HepG2 (cell line): ENCODE data around the gene COPS7B.

ENCODE experiments used
- BCL6 ChIP-seq: IDR thresholded peaks from 2 replicates; pipeline ENCODE4 v1.6.1; 2016; ENCODE audit warnings: missing genetic modification reagents, missing compliant biosample characterization
- EZH2 ChIP-seq: conservative IDR thresholded peaks from 2 replicates; pipeline ENCODE4 v1.6.1; 2012; ENCODE audit warnings: mild to moderate bottlenecking, low read depth, low read length, moderate library complexity
- FOSL1 ChIP-seq: sonication (generic); formaldehyde crosslinking; IDR thresholded peaks from 2 replicates; pipeline ENCODE4 v1.9.0; 2021; ENCODE audit warnings: missing genetic modification reagents, borderline replicate concordance
- FOXA1 ChIP-seq, 2 experiments: fragments of 450-650 bp in 1 of 2; sonication (generic) in 1 of 2; formaldehyde crosslinking in 1 of 2; IDR thresholded peaks; 2 replicates each; pipeline versions ENCODE4 v1.4.0 to v1.6.1; 2016 to 2020; ENCODE audit warnings: missing genetic modification reagents in 1 of 2
- KMT2B ChIP-seq: IDR thresholded peaks from 2 replicates; pipeline ENCODE4 v1.6.1; 2016; ENCODE audit warnings: missing genetic modification reagents, missing compliant biosample characterization
- MYC ChIP-seq: sonication (generic); formaldehyde crosslinking; IDR thresholded peaks from 2 replicates; pipeline ENCODE4 v1.9.0; 2021; ENCODE audit warnings: missing genetic modification reagents, borderline replicate concordance
- POLR2AphosphoS5 ChIP-seq: IDR thresholded peaks from 2 replicates; pipeline ENCODE4 v1.6.1; 2012; ENCODE audit warnings: low read depth, low read length
- REST ChIP-seq, 2 experiments: IDR thresholded peaks; 2 replicates each; pipeline ENCODE4 v1.6.1; 2011 to 2012; ENCODE audit warnings: low read length in 2 of 2, borderline replicate concordance in 1 of 2, low read depth in 1 of 2, mild to moderate bottlenecking in 1 of 2, moderate library complexity in 1 of 2
- SSRP1 ChIP-seq: IDR thresholded peaks from 2 replicates; pipeline ENCODE4 v1.6.1; 2016; ENCODE audit warnings: control low read depth
- TCF7 ChIP-seq: sonication (generic); IDR thresholded peaks from 2 replicates; pipeline ENCODE4 v1.6.1; 2016; ENCODE audit warnings: antibody characterized with exemption, low read depth
- TCF7L2 ChIP-seq: IDR thresholded peaks from 2 replicates; pipeline ENCODE4 v1.6.1; 2011; ENCODE audit warnings: mild to moderate bottlenecking, low read depth, low read length, moderate library complexity
- THAP7 ChIP-seq: sonication (generic); formaldehyde crosslinking; IDR thresholded peaks from 2 replicates; pipeline ENCODE4 v1.8.1; 2023; ENCODE audit warnings: mild to moderate bottlenecking, missing genetic modification reagents
- TF ChIP-seq, protein P1 (sequence below): sonication (generic); formaldehyde crosslinking; IDR thresholded peaks from 2 replicates; pipeline ENCODE4 v1.5.0; 2020; ENCODE audit warnings: mild to moderate bottlenecking, missing genetic modification reagents, moderate library complexity
- TF ChIP-seq, protein P2 (sequence below): sonication (generic); formaldehyde crosslinking; IDR thresholded peaks from 2 replicates; pipeline ENCODE4 v1.8.1; 2023; ENCODE audit warnings: missing genetic modification reagents, inconsistent platforms, borderline replicate concordance

- TF ChIP-seq KMT2B (CRISPR knock-in tag) = no peak
- no peak for TF ChIP-seq BCL6 (CRISPR knock-in tag)
- TF ChIP-seq, protein P1, sequence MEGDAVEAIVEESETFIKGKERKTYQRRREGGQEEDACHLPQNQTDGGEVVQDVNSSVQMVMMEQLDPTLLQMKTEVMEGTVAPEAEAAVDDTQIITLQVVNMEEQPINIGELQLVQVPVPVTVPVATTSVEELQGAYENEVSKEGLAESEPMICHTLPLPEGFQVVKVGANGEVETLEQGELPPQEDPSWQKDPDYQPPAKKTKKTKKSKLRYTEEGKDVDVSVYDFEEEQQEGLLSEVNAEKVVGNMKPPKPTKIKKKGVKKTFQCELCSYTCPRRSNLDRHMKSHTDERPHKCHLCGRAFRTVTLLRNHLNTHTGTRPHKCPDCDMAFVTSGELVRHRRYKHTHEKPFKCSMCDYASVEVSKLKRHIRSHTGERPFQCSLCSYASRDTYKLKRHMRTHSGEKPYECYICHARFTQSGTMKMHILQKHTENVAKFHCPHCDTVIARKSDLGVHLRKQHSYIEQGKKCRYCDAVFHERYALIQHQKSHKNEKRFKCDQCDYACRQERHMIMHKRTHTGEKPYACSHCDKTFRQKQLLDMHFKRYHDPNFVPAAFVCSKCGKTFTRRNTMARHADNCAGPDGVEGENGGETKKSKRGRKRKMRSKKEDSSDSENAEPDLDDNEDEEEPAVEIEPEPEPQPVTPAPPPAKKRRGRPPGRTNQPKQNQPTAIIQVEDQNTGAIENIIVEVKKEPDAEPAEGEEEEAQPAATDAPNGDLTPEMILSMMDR (CRISPR knock-in tag) = no peak
- no peak for TF ChIP-seq FOXA1 (IDR thresholded peaks at IDR 0.05)
- TF ChIP-seq FOXA1 (CRISPR knock-in tag; IDR thresholded peaks at IDR 0.05) = no peak
- TF ChIP-seq EZH2 = no peak
- TF ChIP-seq TCF7 = no peak
- TF ChIP-seq TCF7L2 = no peak
- TF ChIP-seq MYC = no peak
- TF ChIP-seq FOSL1 (CRISPR knock-in tag) = no peak
- TF ChIP-seq POLR2AphosphoS5 = no peak
- TF ChIP-seq REST (IDR thresholded peaks at IDR 0.05; ENCODE audit: borderline replicate concordance in 1 of 2, low read depth in 1 of 2, low read length in 2 of 2) = no peak
- no peak for TF ChIP-seq THAP7 (CRISPR knock-in tag)
- no peak for TF ChIP-seq SSRP1 (CRISPR knock-in tag)
- TF ChIP-seq, protein P2, sequence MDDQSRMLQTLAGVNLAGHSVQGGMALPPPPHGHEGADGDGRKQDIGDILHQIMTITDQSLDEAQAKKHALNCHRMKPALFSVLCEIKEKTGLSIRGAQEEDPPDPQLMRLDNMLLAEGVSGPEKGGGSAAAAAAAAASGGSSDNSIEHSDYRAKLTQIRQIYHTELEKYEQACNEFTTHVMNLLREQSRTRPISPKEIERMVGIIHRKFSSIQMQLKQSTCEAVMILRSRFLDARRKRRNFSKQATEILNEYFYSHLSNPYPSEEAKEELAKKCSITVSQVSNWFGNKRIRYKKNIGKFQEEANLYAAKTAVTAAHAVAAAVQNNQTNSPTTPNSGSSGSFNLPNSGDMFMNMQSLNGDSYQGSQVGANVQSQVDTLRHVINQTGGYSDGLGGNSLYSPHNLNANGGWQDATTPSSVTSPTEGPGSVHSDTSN (CRISPR knock-in tag) = no peak
These were observed 68.4 kb downstream of the COPS7B start for GRCh38 chr2:231854616-231855125.
